HCT116 (cell line): ENCODE results near the gene SAP130.

Experiments
- CEBPB ChIP-seq: IDR thresholded peaks from 2 replicates; pipeline ENCODE4 v1.6.1; 2012; ENCODE audit warnings: low read depth
- ELF1 ChIP-seq: IDR thresholded peaks from 2 replicates; pipeline ENCODE4 v1.6.1; 2012; ENCODE audit warnings: low read depth, borderline replicate concordance
- EZH2 ChIP-seq: fragments of 200-600 bp; sonication (generic); IDR thresholded peaks from 2 replicates; pipeline ENCODE4 v1.6.1; 2017; ENCODE audit warnings: antibody characterized with exemption, mixed run types
- POLR2A ChIP-seq: IDR thresholded peaks from 2 replicates; pipeline ENCODE4 v1.7.0; 2011; ENCODE audit warnings: borderline replicate concordance; ENCODE audit not compliant: insufficient read depth, insufficient read length; ENCODE audit errors: extremely low read depth
- POLR2AphosphoS5 ChIP-seq: IDR thresholded peaks from 2 replicates; pipeline ENCODE4 v1.6.1; 2011; ENCODE audit warnings: mild to moderate bottlenecking, low read depth, low read length, moderate library complexity
- RAD21 ChIP-seq: IDR thresholded peaks from 2 replicates; pipeline ENCODE4 v1.6.1; 2012; ENCODE audit warnings: low read depth, mild to moderate bottlenecking
- SP1 ChIP-seq: IDR thresholded peaks from 2 replicates; pipeline ENCODE4 v1.6.1; 2012; ENCODE audit warnings: low read depth
- TCF7L2 ChIP-seq: IDR thresholded peaks from 2 replicates; pipeline ENCODE4 v1.7.0; 2011; ENCODE audit warnings: borderline replicate concordance, inconsistent platforms; ENCODE audit not compliant: insufficient read depth, insufficient read length; ENCODE audit errors: extremely low read depth
- YY1 ChIP-seq: IDR thresholded peaks from 2 replicates; pipeline ENCODE4 v1.6.1; 2011; ENCODE audit warnings: low read length, low read depth, moderate library complexity, mild to moderate bottlenecking; ENCODE audit not compliant: insufficient replicate concordance; ENCODE audit errors: extremely low read depth
- ZFX ChIP-seq: fragments of 450-650 bp; IDR thresholded peaks from 2 replicates; pipeline ENCODE4 v1.6.1; 2017
- ZNF274 ChIP-seq: fragments of 200-500 bp; sonication (Bioruptor generic); IDR thresholded peaks from 2 replicates; pipeline ENCODE4 v1.6.1; 2014; ENCODE audit warnings: mild to moderate bottlenecking, low read depth, low read length, inconsistent platforms
- TF ChIP-seq, protein P1 (sequence below), 3 experiments: fragments of 200-600 bp in 1 of 3; sonication (generic) in 1 of 3; IDR thresholded peaks in 2 of 3; conservative IDR thresholded peaks in 1 of 3; 2 replicates each; pipeline ENCODE4 v1.5.1; 2012 to 2017; ENCODE audit warnings: low read depth in 2 of 3, low read length in 2 of 3, antibody characterized with exemption in 1 of 3, borderline replicate concordance in 1 of 3, control low read depth in 1 of 3, mild to moderate bottlenecking in 1 of 3, mixed read lengths in 1 of 3, mixed run types in 1 of 3, moderate library complexity in 1 of 3; ENCODE audit not compliant: insufficient read depth in 1 of 3
- TF ChIP-seq, protein P2 (sequence below): IDR thresholded peaks from 2 replicates; pipeline ENCODE4 v1.6.1; 2012

DNA sequence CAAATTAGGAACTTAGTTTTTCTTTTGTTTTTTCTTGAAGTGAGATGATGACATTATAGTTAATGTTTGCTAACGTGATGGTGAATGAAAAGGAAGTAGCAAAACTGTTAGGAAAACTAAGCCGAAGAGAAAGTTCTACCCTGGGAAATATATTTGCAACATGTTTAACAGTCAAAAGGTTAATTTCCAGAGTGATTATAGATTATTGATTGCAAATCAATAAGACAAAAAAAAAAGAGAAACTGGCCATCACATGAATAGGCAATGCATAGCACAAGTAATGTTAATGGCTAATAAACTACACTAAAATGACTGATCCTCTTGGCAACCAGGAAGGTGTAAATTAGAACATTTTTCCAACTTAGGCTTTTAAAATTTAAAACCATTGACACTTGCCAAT lies 116.1 kb downstream of the SAP130 start:
- TF ChIP-seq, protein P1, sequence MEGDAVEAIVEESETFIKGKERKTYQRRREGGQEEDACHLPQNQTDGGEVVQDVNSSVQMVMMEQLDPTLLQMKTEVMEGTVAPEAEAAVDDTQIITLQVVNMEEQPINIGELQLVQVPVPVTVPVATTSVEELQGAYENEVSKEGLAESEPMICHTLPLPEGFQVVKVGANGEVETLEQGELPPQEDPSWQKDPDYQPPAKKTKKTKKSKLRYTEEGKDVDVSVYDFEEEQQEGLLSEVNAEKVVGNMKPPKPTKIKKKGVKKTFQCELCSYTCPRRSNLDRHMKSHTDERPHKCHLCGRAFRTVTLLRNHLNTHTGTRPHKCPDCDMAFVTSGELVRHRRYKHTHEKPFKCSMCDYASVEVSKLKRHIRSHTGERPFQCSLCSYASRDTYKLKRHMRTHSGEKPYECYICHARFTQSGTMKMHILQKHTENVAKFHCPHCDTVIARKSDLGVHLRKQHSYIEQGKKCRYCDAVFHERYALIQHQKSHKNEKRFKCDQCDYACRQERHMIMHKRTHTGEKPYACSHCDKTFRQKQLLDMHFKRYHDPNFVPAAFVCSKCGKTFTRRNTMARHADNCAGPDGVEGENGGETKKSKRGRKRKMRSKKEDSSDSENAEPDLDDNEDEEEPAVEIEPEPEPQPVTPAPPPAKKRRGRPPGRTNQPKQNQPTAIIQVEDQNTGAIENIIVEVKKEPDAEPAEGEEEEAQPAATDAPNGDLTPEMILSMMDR (IDR thresholded peaks at IDR 0.05 in 2 of 3, conservative IDR thresholded peaks at IDR 0.05 in 1 of 3; ENCODE audit: borderline replicate concordance in 1 of 3, insufficient read depth in 1 of 3, low read depth in 2 of 3, low read length in 2 of 3) = no peak
- no peak for TF ChIP-seq POLR2A
- no peak for TF ChIP-seq RAD21
- TF ChIP-seq, protein P2, sequence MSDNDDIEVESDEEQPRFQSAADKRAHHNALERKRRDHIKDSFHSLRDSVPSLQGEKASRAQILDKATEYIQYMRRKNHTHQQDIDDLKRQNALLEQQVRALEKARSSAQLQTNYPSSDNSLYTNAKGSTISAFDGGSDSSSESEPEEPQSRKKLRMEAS = no peak
- no peak for TF ChIP-seq SP1
- no peak for TF ChIP-seq EZH2
- no peak for TF ChIP-seq TCF7L2
- no peak for TF ChIP-seq POLR2AphosphoS5
- no peak for TF ChIP-seq CEBPB
- no peak for TF ChIP-seq ELF1
- TF ChIP-seq YY1 = no peak
- no peak for TF ChIP-seq ZNF274
- no peak for TF ChIP-seq ZFX
